ENCODE results near the gene BMPR1B.

- TF ChIP-seq CTCF (IDR thresholded peaks at IDR 0.05; ENCODE audit: poor library complexity) (no peak), EZH2 (IDR thresholded peaks at IDR 0.05; ENCODE audit: borderline replicate concordance) (no peak), EZH2phosphoT487 (IDR thresholded peaks at IDR 0.05; ENCODE audit: low read depth, severe bottlenecking, unreplicated experiment) (no peak)
Measured at GRCh38 chr4:94722270-94722669, 35.5 kb upstream of the BMPR1B start.

Data from hepatocyte (in vitro differentiated cells).